HPDE6-E6E7 (cell line): ENCODE measurements around the gene STAB2.

Source experiments
- DNase-seq: peaks from one replicate; pipeline ENCODE4 v3.0.0; 2011; ENCODE audit warnings: missing footprints; ENCODE audit errors: extremely low spot score

Gene STAB2

DNA sequence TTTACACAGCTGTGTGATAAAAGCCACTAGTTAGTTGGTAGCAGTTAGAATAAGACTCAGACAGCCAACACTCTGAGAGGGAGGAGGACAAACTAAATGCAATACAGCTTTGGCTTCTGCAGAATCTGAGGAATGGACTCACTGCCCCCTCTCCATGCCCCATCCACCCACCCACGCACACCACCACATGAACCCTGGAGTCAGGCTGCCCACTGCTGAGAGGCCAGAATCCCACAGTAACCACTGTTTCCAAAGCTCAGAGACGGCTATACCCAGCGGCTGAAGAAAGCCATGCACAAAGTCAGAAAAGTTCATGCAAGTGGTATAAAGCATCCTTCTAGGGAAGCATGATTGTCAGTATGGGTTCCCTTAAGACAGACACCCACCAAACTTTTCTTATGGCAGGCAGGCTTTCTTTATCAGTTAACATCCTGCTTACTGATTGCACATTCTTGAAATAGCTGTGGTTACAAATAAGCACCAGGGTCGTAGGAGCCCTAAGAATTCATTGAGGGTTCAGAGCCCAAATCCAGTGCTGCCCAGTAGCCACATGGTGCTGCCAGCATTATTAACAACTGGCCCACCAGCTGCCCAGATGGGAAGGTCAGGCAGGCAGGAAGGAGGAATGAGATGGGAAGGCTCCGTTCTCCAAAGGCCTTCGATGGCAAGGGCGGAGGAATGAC lies 192.5 kb downstream of the STAB2 start:
- no peak for DNase-seq

DNA sequence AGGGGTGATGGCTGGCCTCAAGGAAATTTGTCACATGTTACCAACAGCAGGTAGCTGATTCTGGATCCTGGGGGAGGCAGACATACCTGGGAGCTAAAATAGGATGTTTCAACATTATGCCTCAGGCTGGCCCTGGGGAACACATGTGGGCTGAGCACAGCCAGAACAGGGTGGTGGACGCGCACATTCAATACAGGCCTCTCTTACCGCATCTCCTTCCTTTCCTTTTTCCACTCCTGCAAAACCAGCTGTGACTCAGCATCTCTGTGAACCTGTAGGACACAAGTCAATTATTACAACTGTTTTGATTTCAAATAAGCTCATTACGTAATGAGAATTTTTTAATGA lies 193.0 kb downstream of the STAB2 start:
- DNase-seq, result no peak

DNA sequence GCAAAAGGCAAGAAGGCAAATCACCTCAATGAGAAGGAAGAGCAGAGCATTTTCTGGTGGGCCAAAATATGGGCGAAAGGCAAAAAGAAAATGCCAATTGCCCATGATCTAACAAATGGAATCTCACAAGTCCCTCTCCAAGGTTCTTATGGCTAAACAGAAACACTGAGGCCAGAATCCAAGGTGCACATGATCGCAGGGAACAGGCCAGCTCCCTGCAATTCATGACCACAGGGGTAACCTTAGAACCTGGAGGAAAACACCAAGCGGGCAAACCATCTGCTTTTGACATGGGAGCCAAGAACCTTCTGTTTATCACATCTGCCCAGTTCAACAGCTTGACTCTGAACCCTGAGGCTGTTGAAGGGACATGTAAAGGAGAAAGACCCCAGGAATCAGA lies 193.9 kb downstream of the STAB2 start:
- DNase-seq, result no peak

DNA sequence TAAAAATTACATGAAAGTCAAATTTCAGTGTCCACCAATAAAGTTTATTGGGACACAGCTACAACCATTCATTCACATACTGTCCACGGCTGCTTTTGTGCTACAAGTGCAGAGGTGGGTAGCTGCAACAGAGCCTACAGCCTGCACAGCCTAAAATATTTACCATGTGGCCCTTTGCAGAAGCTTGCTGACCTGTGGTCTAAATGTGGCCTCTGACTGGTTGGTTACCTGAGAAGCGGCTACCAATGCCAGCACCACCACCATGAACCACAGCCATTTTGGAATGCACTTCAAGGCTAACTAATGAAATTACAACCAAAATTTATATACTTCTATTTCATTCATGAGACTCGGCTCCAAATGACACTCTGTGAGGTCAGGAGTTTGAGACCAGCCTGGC lies 195.3 kb downstream of the STAB2 start:
- DNase-seq, result no peak

DNA sequence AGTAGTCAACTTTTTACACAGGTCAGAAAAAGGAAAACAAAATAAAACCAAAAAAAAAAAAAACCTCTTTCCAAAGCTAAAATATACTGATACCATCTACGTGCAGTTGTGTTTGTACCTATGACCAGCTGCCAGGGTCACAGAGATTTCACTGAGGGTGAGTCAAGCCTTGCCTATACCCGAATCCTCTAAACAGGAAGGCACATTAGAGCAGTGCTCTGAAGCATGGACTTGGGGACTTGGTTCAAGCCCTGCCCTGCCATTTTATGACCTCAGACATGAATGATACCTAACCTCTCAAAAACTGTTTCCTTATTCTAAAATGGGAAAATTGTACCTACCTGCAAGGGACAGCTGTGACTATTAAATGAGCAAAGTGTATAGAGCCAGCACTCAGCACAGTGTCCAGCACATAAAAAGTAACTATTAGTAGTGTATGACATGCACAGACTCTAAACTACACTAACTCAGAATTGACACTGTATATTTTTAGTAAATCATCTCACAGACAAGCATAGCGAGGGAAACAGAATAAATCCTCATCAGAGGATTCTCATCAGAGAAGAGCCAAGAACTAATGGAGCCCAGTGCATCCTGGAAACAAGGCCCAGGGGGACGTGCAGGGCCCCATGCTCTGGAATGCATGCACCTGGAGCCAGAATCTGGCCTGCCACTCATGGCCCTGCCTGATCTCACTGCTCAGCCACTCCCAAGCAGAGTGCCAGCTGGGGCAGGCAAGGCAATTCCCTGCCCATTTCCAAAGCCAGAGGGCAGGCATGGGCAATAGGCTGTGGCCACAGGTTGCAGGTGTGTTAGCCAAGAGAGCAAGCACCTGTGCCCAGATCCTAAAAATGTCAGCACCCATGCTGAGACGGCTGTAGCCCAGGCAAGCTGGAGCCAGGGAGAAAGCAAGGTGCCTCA lies 196.9 kb downstream of the STAB2 start:
- DNase-seq, result no peak

DNA sequence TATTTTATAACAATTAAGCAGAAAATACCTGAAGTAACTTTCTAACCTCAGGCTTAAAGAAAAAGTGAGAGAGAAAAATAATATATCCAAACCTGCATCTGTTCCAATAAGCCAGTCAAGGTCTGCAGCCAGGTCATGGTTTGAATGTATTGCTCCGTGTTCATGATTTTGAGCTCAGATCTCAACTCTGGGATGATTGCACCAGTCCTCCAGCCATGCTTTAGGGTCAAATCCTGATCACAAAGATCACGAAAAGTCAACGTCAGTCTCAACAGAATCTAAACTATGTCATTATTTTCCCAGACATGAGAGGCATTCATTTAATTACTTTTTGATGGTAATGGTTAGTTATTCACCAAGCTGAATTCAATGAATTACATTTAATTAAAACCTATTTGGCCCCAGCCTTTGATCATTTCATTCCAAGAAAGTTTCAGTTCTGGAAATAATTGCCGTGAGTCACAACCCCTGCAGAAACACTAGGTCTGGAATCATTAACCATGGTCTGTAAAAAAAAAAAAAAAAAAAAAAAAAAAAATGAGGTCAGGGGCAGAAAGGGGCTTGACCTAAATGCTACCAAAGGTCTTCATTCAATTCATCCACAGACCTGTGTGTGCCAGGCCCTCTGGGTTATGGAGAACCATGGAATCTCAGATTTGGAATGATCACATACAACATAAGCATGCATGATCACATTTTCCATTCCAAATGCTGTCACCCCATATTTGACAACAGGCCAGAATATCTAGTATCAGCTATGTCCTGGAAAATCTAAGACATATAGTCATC lies 198.4 kb downstream of the STAB2 start:
- no peak for DNase-seq

DNA sequence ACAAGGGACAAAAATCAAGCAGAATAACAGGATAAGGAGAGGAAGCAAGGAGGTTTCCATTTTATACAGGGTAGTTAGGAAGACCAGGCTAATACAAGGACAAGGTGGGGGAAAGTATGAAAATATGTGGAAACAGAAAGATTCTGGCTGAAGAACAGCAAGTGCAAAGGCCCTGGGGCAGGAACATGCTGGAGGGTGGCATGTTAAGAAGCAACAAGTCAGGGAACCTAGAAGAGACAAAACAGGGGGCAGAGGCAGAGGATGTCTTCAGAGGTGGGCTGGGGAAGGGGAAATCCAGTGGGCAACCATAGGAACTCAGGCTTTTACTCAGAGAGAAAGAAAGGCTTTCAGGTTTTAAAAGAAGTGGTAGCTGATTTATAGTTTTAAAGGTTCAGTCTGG lies 199.1 kb downstream of the STAB2 start:
- no peak for DNase-seq

DNA sequence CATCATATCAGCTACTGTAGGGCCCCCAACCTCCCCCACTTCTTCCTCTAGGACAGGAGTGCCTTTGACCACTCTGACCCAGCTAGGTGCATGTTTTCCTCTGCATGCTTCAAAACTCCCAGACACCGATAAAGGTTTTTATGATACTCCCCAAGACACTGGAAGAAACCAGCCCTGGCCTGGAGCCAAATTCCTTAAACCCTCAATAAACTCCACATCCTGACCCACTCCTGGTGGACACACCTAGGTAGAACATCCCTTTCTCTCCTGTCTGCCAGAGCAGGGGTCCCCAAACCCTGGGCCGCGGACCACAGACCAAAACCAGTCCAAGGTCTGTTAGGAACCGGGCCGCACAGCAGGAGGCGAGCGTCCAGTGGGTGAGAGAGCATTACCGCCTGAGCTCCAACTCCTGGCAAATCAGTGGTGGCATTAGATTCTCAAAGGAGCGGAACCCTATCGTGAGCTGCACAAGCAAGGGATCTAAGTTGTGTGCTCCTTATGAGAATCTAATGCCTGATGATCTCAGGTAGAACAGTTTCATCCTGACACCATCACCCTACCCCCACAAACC lies 204.4 kb downstream of the STAB2 start:
- DNase-seq, result no peak

DNA sequence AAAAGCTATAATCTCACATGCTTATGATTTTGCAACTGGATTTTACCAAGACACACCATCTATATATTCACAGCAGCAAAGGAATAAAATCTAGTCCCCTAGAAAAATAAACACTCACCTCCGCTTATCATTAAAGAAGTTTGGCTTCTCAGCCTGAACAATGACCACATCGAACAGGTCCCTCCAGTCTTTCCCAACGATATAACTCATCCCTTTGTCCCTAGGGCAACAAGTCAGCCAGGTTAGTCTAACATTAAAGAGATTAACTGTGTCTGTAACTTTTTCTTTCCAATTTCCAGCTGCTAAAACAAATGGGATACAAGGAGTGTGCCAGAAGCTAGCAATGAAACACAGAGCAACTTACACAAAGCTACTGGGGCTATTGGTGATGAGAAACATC lies 206.0 kb downstream of the STAB2 start:
- DNase-seq, result no peak

DNA sequence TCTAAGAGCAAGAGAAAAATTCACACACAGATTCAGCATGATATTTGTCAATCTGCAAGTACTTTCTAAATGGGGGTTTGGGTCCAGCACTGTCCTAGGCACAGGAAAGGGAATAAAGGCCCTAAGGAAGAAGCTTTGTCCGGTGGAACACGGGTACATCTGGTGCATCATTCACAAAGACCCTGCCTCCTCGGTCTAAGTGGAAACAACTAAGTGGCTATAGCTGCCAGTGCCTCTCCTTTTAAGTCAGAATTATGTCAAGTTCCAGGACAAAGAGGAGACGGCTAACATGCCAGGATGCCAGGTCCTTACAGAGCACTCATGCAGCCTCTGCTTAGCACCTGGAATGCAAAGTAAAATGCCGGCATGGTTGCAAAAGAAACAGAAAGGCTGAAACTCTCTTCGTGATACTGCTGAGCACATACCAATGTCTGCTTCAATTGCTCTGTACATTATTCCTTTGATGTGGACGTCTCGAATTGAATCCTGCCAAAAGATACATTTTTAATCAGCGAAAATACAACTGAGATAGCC lies 206.5 kb downstream of the STAB2 start:
- DNase-seq, result no peak

DNA sequence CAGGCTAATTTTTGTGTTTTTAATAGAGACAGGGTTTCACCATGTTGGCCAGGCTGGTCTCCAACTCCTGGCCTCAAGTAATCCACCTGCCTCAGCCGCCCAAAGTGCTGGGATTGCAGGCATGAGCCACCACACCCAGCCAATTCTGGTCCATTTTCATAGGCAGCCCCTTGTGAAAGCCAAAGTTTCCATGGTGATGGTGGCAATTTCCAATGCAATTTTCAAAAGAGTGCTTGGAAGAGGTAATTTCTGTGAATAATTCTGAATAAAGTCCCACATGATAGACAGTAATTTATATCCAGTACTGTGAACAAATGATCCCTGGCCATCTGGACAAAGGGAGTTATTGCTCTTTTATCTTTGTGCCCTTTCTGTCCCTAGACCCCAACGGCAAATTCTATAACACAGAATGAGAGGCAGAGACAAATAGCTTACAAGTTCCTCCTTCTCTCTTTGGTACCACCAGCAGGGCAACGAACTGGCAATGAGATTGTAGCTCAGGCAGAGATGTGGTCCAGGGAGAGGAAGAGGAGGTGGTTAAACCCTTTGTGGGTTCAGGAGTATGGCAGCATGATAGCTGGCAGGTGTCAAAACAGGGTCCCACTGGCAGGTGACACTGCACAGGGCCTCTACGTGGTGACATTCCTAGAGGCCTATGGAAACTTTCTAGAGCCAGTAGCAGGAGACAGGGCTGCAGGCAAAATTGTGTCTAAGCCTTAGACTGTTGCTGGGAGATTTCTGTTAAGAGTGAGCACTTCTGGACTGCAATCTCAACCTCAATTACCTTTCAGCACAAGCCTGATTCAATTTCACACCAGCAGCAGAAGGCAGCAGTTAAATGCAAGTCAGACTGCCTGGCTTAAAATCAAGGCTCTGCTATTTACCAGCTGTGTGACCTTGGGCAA lies 207.5 kb downstream of the STAB2 start:
- DNase-seq, result no peak

DNA sequence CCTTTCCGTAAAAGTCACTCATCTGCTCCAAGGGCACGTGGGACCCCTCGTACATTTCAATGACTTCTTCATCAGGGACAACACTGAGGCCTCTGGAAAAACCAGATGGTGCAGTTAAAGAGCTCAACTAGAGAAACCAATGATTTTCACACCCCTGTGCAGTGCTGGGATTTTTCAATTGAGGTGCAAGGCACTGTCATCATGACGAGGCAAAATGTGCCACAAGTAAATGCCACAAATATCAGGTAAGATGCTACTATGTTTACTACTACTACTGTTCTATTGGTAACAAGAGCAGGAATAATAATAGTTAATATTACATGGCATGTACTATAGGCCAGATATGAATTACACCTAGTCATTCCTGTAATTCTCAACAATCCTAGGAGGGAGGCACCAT lies 211.5 kb downstream of the STAB2 start:
- no peak for DNase-seq

DNA sequence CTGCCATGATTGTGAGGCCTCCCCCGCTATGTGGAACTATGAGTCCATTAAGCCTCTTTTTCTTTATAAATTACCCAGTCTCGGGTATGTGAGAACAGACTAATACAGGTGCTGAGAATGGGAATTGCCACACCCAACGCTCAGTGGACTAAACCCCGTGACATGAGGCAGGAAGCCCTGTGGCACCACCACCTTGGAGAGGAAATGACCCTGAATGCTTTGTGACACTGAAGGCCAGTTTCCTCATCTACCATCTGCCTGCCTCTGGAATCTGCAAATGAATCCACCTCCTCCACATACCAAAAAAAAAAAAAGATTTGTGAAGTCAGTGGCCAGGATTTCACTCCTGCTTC lies 212.4 kb downstream of the STAB2 start:
- DNase-seq, result no peak

DNA sequence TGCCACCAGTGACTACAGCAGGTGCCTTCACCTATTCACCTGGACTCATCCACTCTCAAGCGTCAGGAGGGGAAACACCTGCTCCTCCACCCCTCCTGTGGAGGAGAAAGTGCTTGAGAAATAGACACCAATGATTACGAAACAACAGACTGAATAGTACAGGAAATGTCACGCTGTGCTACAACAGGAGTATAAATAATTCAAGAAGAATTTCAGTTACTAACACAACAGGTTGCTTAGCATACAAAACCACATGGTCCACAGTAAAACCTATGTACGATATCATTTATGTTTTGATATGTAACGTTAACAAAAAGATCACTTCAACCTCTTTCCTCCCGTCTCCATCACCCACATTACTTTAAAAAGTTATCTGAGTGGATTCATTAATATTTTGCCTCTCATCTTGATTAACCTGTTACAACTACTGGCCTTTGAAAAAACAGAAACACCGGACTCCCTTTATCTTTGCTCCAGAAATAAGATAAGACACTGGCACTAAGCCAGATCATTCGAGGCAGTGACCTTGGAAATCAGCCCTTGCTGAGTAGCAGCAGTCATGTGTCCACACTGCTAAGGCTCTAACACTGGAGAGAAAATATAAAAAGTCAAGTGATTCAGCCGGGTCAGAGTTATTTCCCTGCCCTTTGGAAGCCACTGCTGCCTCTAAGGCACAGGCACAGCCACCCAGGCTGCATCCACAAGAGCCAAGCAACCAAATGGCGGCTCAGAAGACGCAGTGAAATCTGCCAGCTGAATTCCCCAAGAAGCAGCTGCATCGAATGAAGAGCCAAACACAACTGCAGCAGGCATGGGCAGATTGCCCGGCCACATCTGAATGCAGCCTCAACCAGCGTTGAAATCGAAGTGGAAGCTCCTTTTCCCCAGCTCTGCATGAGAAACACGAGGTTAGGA lies 213.0 kb downstream of the STAB2 start:
- DNase-seq, result peak; percentile 73

DNA sequence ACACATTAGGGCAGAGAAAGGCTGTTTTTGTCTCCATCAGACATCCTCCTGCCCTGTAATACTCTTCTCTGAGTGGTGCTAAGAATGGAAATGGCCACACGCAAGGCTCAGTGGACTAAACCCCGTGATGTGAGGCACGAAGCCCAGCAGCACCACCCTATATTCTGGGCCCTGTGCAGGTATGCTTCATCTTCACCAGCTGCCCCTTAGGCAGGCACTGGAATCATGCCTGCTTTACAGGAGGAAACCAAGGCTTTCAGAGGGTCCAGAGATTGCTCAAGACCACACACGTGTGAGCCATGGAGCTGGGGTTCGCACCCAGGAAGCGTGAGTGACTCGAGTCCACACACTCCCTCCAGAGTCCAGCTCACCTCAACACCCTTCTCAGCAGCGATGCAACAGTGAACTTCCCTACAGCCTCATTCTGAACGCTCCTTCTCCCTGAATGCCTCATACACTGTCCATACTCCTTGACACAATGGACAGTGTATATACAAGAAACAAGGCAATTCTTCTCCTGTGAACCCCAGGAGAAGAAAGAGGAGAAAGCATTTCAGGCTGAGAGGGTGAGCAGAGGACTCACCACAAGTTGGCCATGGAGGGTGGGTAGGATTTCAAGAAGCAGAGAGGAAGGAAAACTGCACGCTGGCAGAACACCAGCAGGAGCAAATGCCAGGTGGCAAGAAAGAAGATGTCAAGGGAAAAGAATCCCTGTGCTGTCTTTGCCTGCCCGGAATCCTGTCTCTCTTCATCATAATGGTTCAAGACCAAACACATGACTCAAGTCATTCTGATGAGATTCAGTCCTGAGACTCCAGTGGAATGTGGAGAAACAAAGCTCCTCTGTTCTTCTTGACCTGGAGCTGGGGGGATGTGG lies 214.9 kb downstream of the STAB2 start:
- peak; percentile 28 for DNase-seq

DNA sequence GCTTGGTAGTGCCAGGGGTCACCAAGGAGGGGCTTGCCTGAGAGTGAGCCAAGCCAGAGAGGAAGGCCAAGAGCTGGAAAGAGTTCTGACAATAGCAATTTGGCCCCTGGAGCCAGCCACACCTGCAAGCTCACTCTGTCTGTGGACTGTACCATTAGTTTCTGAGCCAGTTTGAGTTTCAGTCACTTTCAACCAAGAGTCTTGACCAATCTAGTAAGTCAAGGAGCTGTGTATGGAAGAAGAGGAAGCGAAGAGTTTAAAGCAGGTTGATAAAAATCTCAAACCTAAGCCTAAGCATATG lies 215.5 kb downstream of the STAB2 start:
- DNase-seq, result no peak

DNA sequence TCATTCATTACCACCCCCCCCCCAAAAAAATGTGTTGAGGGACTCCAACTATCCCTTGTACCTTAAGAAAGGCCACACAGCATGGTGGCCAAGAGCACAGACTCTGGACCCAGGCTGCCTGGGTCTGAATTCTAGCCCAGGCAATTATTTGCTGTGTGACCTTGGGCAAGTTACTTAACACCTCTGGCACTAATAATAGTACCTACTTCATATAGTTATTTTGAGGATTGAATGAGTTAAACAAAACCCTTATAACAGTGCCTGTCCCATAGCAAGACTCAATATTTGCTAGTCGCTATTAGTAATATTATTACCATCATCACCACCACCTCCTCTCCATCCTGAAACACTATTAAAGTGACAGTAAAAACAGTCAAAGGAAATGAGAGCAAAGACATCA lies 216.8 kb downstream of the STAB2 start:
- no peak for DNase-seq

DNA sequence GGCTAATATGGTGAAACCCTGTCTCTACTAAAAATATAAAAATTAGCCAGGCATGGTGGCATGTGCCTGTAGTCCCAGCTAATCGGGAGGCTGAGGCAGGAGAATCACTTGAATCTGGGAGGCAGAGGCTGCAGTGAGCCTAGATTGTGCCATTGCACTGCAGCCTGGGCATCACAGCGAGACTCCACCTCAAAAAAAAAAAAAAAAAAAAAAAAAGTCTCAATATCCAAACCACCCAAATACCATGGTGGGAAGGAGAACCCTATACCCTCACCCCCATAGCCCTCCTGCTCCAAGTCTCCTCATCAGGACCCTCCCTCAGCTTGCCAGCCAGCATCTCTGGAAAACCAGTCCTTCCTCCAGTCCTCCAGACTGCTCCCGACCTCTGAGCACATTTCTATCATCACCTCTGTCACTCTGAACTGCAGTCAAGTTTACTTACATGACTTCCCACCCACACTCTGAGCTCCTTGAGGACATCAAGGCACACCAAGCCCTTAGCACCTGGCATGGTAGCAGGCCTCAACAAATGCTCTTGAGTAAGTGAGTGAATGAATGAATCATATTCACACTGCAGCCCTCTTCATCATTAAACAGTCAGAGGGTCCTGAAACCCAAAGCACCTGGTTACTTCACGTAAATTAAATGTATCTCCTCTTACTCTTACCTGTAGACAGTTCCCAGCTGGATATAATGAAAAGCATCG lies 218.7 kb downstream of the STAB2 start:
- DNase-seq, result no peak
